MM.1S (cell line): ENCODE data around the gene PCNX3.

Experiments
- DNase-seq: peaks from one replicate; pipeline ENCODE4 v3.0.0-alpha.2; 2015
- H2AFZ ChIP-seq: fragments of 300-600 bp; sonication (generic); 2 replicates; pipeline ENCODE4 v1.6.0; 2016; ENCODE audit warnings: antibody characterized with exemption, low read length
- H3F3A ChIP-seq: fragments of 300-600 bp; sonication (generic); 2 replicates; pipeline ENCODE4 v1.6.1; 2016; ENCODE audit warnings: mild to moderate bottlenecking, antibody characterized with exemption, low read length, moderate library complexity, mixed read lengths; ENCODE audit not compliant: insufficient read depth
- H3K27ac ChIP-seq: fragments of 300-600 bp; sonication (generic); 2 replicates; pipeline ENCODE4 v1.5.1; 2016; ENCODE audit warnings: mild to moderate bottlenecking, low read length
- H3K27me3 ChIP-seq: fragments of 300-600 bp; sonication (generic); replicated peaks from 2 replicates; pipeline ENCODE4 v1.6.0; 2016; ENCODE audit warnings: low read length; ENCODE audit not compliant: insufficient read depth
- H3K36me3 ChIP-seq: fragments of 300-600 bp; sonication (generic); replicated peaks from 2 replicates; pipeline ENCODE4 v1.6.1; 2016; ENCODE audit warnings: mild to moderate bottlenecking, low read length, mixed read lengths; ENCODE audit not compliant: insufficient read depth
- H3K4me1 ChIP-seq: fragments of 300-600 bp; sonication (generic); 2 replicates; pipeline ENCODE4 v1.6.1; 2016; ENCODE audit warnings: low read length, mixed read lengths
- H3K4me2 ChIP-seq: fragments of 300-600 bp; sonication (generic); 2 replicates; pipeline ENCODE4 v1.6.0; 2016; ENCODE audit warnings: low read depth, low read length
- H3K4me3 ChIP-seq: fragments of 300-600 bp; sonication (generic); 2 replicates; pipeline ENCODE4 v1.5.1; 2016; ENCODE audit warnings: low read length, mixed read lengths
- H3K79me2 ChIP-seq: fragments of 300-600 bp; sonication (generic); 2 replicates; pipeline ENCODE4 v1.6.1; 2016; ENCODE audit warnings: mixed run types, low read length, mixed read lengths
- H3K9ac ChIP-seq: fragments of 300-600 bp; sonication (generic); 2 replicates; pipeline ENCODE4 v1.6.1; 2016; ENCODE audit warnings: low read length, mixed read lengths
- H3K9me2 ChIP-seq: fragments of 300-600 bp; sonication (generic); replicated peaks from 2 replicates; pipeline ENCODE4 v1.6.1; 2016; ENCODE audit warnings: mild to moderate bottlenecking, low read length, mixed read lengths; ENCODE audit not compliant: insufficient read depth
- H3K9me3 ChIP-seq: fragments of 300-600 bp; sonication (generic); replicated peaks from 2 replicates; pipeline ENCODE4 v1.6.1; 2016; ENCODE audit warnings: mild to moderate bottlenecking, low read length, mixed read lengths; ENCODE audit not compliant: insufficient read depth
- H4K20me1 ChIP-seq: fragments of 300-600 bp; sonication (generic); 2 replicates; pipeline ENCODE4 v1.6.1; 2016; ENCODE audit warnings: mild to moderate bottlenecking, low read length, moderate library complexity, mixed read lengths; ENCODE audit not compliant: insufficient read depth
- EZH2 ChIP-seq: fragments of 300-600 bp; sonication (generic); optimal IDR thresholded peaks from 2 replicates; pipeline ENCODE3; 2017; ENCODE audit warnings: low read depth, mild to moderate bottlenecking, antibody characterized with exemption, low read length, mixed read lengths
- EZH2phosphoT487 ChIP-seq: fragments of 300-600 bp; sonication (generic); IDR thresholded peaks from 2 replicates; pipeline ENCODE4 v1.6.1; 2018; ENCODE audit warnings: antibody characterized with exemption, low read length
- TF ChIP-seq, protein P1 (sequence below): fragments of 300-600 bp; sonication (generic); IDR thresholded peaks from 2 replicates; pipeline ENCODE4 v1.5.1; 2016; ENCODE audit warnings: antibody characterized with exemption, low read length, mixed read lengths

Gene PCNX3

DNA sequence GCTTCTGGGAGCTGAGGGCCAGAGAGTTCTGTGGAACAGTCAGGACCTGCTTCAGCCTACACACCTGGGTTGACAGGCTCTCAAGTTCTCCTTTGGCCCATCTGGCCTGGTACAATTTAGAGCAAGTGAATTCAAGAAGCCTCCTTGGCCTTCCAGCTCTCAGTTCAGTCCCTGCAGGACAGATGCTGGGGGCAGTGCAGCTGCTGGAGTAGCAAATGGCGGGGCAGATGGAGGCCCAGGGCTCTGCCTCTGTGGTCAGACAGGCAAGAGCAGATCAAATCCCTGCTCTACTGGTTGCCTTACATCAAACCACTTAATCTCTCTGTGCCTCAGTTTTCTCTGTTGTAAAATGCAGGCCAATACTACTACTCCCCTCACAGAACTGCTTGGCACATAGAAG lies 11.3 kb upstream of the PCNX3 start:
- peaks cover 7% of the 10 kb centered on the region; the same call in 1 of the 2 replicates for H3K79me2 ChIP-seq
- H3K9me3 ChIP-seq: no peaks in the 10 kb centered on the region
- H3K4me2 ChIP-seq: no peak overlapping the region
- H3K9ac ChIP-seq: no peak overlapping the region
- TF ChIP-seq, protein P1, sequence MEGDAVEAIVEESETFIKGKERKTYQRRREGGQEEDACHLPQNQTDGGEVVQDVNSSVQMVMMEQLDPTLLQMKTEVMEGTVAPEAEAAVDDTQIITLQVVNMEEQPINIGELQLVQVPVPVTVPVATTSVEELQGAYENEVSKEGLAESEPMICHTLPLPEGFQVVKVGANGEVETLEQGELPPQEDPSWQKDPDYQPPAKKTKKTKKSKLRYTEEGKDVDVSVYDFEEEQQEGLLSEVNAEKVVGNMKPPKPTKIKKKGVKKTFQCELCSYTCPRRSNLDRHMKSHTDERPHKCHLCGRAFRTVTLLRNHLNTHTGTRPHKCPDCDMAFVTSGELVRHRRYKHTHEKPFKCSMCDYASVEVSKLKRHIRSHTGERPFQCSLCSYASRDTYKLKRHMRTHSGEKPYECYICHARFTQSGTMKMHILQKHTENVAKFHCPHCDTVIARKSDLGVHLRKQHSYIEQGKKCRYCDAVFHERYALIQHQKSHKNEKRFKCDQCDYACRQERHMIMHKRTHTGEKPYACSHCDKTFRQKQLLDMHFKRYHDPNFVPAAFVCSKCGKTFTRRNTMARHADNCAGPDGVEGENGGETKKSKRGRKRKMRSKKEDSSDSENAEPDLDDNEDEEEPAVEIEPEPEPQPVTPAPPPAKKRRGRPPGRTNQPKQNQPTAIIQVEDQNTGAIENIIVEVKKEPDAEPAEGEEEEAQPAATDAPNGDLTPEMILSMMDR: no peak
- TF ChIP-seq EZH2: no peak
- no peak for TF ChIP-seq EZH2phosphoT487
- no peaks in the 10 kb centered on the region for H3K4me1 ChIP-seq
- no peaks in the 10 kb centered on the region for H3K9me2 ChIP-seq
- no peak overlapping the region for H2AFZ ChIP-seq
- H3K4me3 ChIP-seq: no peak overlapping the region
- no peaks in the 10 kb centered on the region for H3K27me3 ChIP-seq
- DNase-seq: no peak
- no peaks in the 10 kb centered on the region for H3F3A ChIP-seq
- H3K27ac ChIP-seq: no peak overlapping the region
- H3K36me3 ChIP-seq: no peaks in the 10 kb centered on the region
- H4K20me1 ChIP-seq: no peaks in the 10 kb centered on the region

DNA sequence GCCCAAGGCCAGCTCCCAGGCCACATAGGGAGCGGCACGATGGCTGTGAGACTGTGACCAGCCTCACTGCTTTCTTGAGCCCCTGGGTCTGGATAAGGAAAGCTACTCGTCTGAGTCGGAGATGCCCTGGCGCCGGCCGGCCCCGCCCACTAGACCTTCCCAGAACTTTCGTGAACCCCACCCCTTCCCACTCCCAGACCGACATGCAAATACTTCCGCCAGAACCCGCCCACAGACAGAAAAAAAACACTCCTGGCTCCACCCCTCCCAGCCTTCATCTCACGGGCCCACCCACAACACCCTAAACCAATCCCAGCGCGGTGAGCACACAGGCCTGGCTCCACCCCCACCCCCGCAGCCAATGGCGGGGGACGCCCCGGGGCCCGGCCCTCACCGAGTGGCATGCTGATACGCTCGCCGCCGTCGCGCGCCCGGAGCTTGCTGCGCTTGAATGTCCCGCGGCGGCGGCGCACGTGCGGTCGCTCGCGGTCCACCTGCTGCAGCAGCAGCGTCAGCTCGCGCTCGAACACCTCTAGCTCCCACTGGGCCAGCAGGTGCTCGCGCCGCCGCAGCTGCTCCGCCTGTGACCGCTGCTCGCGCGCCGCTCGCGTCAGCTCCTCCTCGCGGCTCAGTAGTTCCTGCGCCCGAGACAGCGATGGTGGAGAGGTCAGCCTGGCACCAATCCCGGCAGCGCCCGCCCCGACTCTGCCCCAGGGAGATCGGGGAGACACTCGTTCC lies 8.5 kb upstream of the PCNX3 start:
- TF ChIP-seq, protein P1: no peak

DNA sequence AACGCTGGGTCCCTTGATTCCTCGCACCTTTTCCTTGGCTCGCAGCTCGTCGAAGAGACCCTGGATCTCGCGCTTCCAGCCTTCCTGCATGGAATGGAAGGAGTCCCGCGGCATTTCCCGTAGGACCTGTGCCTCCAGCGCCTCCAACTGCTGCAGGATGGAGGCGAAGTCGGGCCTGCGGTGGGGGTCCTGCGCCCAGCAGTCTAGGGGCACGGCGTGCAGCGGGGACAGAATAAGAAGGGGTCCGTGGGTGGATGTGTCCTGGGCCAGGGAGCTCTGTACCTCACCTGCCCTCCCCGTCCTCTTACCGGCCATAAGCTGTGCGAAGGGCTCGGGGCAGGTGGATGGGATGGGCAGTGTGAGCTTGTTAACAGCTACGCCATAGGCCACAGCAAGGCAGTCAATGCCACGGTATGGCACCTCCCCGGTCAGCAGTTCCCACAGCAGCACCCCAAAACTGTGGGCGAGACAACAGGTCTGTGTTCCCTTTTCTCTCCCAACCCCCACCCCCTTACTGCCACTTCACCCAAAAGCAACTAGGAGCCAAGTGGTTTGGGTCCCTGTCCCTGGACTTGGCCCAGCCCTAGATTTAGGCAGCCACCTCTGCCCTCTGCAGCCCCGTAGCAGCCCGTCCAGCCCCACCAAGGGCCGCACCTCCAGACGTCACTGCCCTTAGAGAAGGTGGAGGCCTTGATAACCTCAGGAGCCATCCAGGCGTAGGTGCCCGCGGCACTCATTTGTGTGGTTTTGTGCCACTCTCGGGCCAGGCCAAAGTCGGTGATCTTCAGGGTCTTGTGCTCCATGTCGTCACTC lies 7.8 kb upstream of the PCNX3 start:
- no peak for TF ChIP-seq EZH2phosphoT487
- TF ChIP-seq, protein P1: no peak
- no peak for TF ChIP-seq EZH2
- H3K9me3 ChIP-seq: no peaks in the 10 kb centered on the region
- H2AFZ ChIP-seq: no peak overlapping the region
- no peaks in the 10 kb centered on the region for H3K27me3 ChIP-seq
- no peak overlapping the region for H3K4me3 ChIP-seq
- no peak overlapping the region for H3K4me2 ChIP-seq
- no peak overlapping the region for H3K9ac ChIP-seq
- H3K36me3 ChIP-seq: no peaks in the 10 kb centered on the region
- H3K27ac ChIP-seq: no peak overlapping the region
- no peaks in the 10 kb centered on the region for H3K9me2 ChIP-seq
- H3K79me2 ChIP-seq: peaks cover 38% of the 10 kb centered on the region
- no peaks in the 10 kb centered on the region for H4K20me1 ChIP-seq
- DNase-seq: no peak
- peaks cover under 1% of the 10 kb centered on the region; the same call in 1 of the 2 replicates for H3K4me1 ChIP-seq
- H3F3A ChIP-seq: no peaks in the 10 kb centered on the region

More for the DNA sequence above, 8.5 kb upstream of the PCNX3 start:
- DNase-seq: no peak
- H3K4me3 ChIP-seq: no peak overlapping the region
- no peaks in the 10 kb centered on the region for H3K9me3 ChIP-seq
- no peak overlapping the region for H3K27ac ChIP-seq
- no peak overlapping the region for H2AFZ ChIP-seq
- peaks cover 30% of the 10 kb centered on the region for H3K79me2 ChIP-seq
- H3K27me3 ChIP-seq: no peaks in the 10 kb centered on the region
- no peak overlapping the region for H3K4me2 ChIP-seq
- H3K9me2 ChIP-seq: no peaks in the 10 kb centered on the region
- H3F3A ChIP-seq: no peaks in the 10 kb centered on the region
- H3K9ac ChIP-seq: no peak overlapping the region
- H3K4me1 ChIP-seq: no peaks in the 10 kb centered on the region
- no peaks in the 10 kb centered on the region for H4K20me1 ChIP-seq
- no peaks in the 10 kb centered on the region for H3K36me3 ChIP-seq
